ENCODE measurements around the gene CRYZ.

DNA sequence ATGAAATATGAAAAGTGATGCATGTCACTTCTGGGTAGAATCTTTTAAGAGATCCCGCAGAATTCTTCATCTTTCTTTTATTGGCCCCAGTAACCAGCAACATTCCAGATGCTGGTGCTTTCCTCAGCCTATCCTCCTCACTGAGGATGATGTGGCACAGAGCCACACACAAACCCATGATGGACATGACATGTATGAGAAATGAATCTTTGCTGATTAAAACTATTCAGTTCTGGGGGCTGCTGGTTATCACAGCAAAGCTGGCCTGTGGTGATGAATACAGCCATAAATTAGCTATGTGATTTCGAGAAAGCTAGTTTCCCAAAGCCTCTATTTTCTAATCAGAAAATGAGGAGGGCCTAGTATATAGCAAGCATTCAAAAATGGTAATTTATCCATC is 51.0 kb downstream of the CRYZ start:
- TF ChIP-seq REST (IDR thresholded peaks at IDR 0.05; ENCODE audit: insufficient read depth in 1 of 2, low read depth in 2 of 2, low read length in 2 of 2) (no peak), SIN3A (IDR thresholded peaks at IDR 0.05; ENCODE audit: borderline replicate concordance, insufficient read depth, low read length) (no peak), TAF1 (IDR thresholded peaks at IDR 0.05; ENCODE audit: borderline replicate concordance, insufficient read depth, low read length) (no peak), POLR2AphosphoS5 (IDR thresholded peaks at IDR 0.05; ENCODE audit: low read depth, low read length) (no peak)

All from PFSK-1 (cell line).